HepG2 (cell line): Measurements from ENCODE around the gene IFIT1. TPM values are rescaled to one million over a fixed set of nuclear protein-coding genes. Genes with fewer than 3 reads are reported as not detected.

Experiments
- ARID2 ChIP-seq: sonication (generic); formaldehyde crosslinking; IDR thresholded peaks from 2 replicates; pipeline ENCODE4 v1.8.1; 2022; ENCODE audit warnings: mild to moderate bottlenecking, missing genetic modification reagents, borderline replicate concordance
- RBM39 ChIP-seq: fragments of 200-400 bp; formaldehyde crosslinking; IDR thresholded peaks from one replicate; pipeline ENCODE4 v1.6.1; 2018; ENCODE audit warnings: antibody characterized with exemption, mild to moderate bottlenecking, low read depth, low read length; ENCODE audit not compliant: poor library complexity, severe bottlenecking
- TMF1 ChIP-seq: sonication (generic); formaldehyde crosslinking; IDR thresholded peaks from 2 replicates; pipeline ENCODE4 v1.8.1; 2022; ENCODE audit warnings: low read depth, missing genetic modification reagents
- ZFAT ChIP-seq: sonication (generic); formaldehyde crosslinking; conservative IDR thresholded peaks from 2 replicates; pipeline ENCODE4 v1.8.1; 2023; ENCODE audit warnings: missing genetic modification reagents, inconsistent platforms
- ZNF343 ChIP-seq: sonication (generic); formaldehyde crosslinking; IDR thresholded peaks from 2 replicates; pipeline ENCODE4 v1.4.0; 2020; ENCODE audit warnings: mild to moderate bottlenecking, missing genetic modification reagents
- ZNF484 ChIP-seq: sonication (generic); formaldehyde crosslinking; IDR thresholded peaks from 2 replicates; pipeline ENCODE4 v1.5.1; 2020; ENCODE audit warnings: mild to moderate bottlenecking, low read depth, missing genetic modification reagents, borderline replicate concordance
- polyA plus RNA-seq, 8 experiments: library from polyadenylated mRNA; depleted of rRNA in 3 of 8; stranded (reverse) in 7 of 8; unstranded in 1 of 8; fragments of >200 nt; fragmentation: Illumina TruSeq in 4 of 8; extraction: Trizol in 4 of 8; gene quantifications; 2 replicates each; pipeline versions ENCODE4 v1.2.1 to v1.2.3, GENCODE V29; 2011 to 2016; ENCODE audit warnings: low read depth in 4 of 8, missing spikeins in 1 of 8, mixed read lengths in 1 of 8; ENCODE audit not compliant: insufficient read depth in 1 of 8
- total RNA-seq, 5 experiments: library from RNA; depleted of rRNA; stranded (reverse); fragments of >200 nt; fragmentation: Illumina TruSeq; extraction: Trizol; gene quantifications; 2 replicates each; pipeline ENCODE4 v1.2.3, GENCODE V29; 2016; ENCODE audit warnings: low read depth in 1 of 5
- TF ChIP-seq, protein P1 (sequence below): sonication (generic); formaldehyde crosslinking; IDR thresholded peaks from 2 replicates; pipeline ENCODE4 v1.4.0; 2020; ENCODE audit warnings: mild to moderate bottlenecking, missing genetic modification reagents
- TF ChIP-seq, protein P2 (sequence below): sonication (generic); formaldehyde crosslinking; IDR thresholded peaks from 2 replicates; pipeline ENCODE4 v1.5.1; 2020; ENCODE audit warnings: mild to moderate bottlenecking, moderate library complexity, missing genetic modification reagents
- TF ChIP-seq, protein P3 (sequence below): sonication (generic); formaldehyde crosslinking; IDR thresholded peaks from 2 replicates; pipeline ENCODE4 v1.4.0; 2020; ENCODE audit warnings: mild to moderate bottlenecking, missing genetic modification reagents, borderline replicate concordance
- TF ChIP-seq, protein P4 (sequence below), 2 experiments: sonication (generic) in 1 of 2; formaldehyde crosslinking in 1 of 2; IDR thresholded peaks; 2 replicates each; pipeline versions ENCODE4 v1.4.0 to v1.6.1; 2016 to 2020; ENCODE audit warnings: borderline replicate concordance in 1 of 2, low read depth in 1 of 2, mild to moderate bottlenecking in 1 of 2, missing genetic modification reagents in 1 of 2

Gene IFIT1
- total and polyA plus RNA-seq, 2 of the 13 experiments (the other 11 are each of a cell fraction or from before 2014, with no cell fraction given): 1.5 to 5.5 TPM

DNA sequence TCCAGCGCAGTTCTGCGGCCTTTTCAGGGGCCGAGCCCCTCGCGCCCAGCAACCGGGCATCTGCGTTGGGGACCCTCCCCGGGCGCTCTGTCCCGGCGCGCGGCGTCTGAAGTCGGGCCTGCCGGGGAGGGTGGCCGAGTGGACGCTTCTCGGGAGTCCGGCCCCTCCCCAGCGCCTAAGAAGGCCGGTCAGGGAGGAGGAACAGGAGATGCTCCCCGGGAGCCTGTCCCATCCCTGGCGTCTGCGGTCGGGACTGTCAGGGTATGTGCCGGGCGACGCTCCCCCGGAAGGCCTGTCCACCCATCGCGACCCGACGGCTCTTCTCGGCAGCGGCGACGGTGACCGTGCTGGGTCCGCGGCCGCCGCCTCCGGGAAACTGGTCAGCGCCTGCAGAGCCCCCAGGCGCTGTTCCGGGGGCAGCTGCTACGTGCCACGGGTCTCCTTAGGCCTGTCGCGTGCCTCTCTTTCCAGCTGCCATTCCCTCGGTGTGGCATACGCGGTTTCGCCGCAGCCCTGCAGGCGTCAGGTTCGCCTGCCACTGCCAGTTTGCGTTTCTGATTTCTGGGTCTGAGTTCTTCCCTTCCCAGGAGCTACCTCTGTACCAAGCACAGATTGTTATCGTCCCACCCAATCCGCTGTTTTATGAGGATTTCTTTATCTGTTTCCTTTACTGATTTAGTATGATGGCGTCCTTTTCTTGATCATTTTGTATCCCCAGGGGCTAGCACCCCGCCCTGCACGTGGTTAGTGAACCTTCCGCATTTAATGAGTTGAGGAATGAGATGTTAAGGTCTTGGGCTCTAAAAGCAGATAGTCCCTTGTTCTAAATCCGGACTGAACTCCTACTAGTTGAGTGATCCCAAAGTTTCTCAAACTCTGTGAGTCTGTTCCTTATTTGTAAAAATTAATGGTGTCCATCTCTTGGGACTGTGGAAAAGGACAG, 22.7 kb downstream of the IFIT1 start (continued):
- TF ChIP-seq, protein P1, sequence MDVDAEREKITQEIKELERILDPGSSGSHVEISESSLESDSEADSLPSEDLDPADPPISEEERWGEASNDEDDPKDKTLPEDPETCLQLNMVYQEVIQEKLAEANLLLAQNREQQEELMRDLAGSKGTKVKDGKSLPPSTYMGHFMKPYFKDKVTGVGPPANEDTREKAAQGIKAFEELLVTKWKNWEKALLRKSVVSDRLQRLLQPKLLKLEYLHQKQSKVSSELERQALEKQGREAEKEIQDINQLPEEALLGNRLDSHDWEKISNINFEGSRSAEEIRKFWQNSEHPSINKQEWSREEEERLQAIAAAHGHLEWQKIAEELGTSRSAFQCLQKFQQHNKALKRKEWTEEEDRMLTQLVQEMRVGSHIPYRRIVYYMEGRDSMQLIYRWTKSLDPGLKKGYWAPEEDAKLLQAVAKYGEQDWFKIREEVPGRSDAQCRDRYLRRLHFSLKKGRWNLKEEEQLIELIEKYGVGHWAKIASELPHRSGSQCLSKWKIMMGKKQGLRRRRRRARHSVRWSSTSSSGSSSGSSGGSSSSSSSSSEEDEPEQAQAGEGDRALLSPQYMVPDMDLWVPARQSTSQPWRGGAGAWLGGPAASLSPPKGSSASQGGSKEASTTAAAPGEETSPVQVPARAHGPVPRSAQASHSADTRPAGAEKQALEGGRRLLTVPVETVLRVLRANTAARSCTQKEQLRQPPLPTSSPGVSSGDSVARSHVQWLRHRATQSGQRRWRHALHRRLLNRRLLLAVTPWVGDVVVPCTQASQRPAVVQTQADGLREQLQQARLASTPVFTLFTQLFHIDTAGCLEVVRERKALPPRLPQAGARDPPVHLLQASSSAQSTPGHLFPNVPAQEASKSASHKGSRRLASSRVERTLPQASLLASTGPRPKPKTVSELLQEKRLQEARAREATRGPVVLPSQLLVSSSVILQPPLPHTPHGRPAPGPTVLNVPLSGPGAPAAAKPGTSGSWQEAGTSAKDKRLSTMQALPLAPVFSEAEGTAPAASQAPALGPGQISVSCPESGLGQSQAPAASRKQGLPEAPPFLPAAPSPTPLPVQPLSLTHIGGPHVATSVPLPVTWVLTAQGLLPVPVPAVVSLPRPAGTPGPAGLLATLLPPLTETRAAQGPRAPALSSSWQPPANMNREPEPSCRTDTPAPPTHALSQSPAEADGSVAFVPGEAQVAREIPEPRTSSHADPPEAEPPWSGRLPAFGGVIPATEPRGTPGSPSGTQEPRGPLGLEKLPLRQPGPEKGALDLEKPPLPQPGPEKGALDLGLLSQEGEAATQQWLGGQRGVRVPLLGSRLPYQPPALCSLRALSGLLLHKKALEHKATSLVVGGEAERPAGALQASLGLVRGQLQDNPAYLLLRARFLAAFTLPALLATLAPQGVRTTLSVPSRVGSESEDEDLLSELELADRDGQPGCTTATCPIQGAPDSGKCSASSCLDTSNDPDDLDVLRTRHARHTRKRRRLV (CRISPR knock-in tag): no peak
- TF ChIP-seq, protein P2, sequence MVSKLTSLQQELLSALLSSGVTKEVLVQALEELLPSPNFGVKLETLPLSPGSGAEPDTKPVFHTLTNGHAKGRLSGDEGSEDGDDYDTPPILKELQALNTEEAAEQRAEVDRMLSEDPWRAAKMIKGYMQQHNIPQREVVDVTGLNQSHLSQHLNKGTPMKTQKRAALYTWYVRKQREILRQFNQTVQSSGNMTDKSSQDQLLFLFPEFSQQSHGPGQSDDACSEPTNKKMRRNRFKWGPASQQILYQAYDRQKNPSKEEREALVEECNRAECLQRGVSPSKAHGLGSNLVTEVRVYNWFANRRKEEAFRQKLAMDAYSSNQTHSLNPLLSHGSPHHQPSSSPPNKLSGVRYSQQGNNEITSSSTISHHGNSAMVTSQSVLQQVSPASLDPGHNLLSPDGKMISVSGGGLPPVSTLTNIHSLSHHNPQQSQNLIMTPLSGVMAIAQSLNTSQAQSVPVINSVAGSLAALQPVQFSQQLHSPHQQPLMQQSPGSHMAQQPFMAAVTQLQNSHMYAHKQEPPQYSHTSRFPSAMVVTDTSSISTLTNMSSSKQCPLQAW: no peak
- no peak for TF ChIP-seq ZNF343 (CRISPR knock-in tag)
- peak; percentile 31 for TF ChIP-seq ZFAT
- TF ChIP-seq TMF1 (CRISPR knock-in tag): no peak; the same call in 1 of the 2 replicates
- TF ChIP-seq, protein P3, sequence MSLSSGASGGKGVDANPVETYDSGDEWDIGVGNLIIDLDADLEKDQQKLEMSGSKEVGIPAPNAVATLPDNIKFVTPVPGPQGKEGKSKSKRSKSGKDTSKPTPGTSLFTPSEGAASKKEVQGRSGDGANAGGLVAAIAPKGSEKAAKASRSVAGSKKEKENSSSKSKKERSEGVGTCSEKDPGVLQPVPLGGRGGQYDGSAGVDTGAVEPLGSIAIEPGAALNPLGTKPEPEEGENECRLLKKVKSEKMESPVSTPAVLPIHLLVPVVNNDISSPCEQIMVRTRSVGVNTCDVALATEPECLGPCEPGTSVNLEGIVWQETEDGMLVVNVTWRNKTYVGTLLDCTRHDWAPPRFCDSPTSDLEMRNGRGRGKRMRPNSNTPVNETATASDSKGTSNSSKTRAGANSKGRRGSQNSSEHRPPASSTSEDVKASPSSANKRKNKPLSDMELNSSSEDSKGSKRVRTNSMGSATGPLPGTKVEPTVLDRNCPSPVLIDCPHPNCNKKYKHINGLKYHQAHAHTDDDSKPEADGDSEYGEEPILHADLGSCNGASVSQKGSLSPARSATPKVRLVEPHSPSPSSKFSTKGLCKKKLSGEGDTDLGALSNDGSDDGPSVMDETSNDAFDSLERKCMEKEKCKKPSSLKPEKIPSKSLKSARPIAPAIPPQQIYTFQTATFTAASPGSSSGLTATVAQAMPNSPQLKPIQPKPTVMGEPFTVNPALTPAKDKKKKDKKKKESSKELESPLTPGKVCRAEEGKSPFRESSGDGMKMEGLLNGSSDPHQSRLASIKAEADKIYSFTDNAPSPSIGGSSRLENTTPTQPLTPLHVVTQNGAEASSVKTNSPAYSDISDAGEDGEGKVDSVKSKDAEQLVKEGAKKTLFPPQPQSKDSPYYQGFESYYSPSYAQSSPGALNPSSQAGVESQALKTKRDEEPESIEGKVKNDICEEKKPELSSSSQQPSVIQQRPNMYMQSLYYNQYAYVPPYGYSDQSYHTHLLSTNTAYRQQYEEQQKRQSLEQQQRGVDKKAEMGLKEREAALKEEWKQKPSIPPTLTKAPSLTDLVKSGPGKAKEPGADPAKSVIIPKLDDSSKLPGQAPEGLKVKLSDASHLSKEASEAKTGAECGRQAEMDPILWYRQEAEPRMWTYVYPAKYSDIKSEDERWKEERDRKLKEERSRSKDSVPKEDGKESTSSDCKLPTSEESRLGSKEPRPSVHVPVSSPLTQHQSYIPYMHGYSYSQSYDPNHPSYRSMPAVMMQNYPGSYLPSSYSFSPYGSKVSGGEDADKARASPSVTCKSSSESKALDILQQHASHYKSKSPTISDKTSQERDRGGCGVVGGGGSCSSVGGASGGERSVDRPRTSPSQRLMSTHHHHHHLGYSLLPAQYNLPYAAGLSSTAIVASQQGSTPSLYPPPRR (CRISPR knock-in tag): no peak
- TF ChIP-seq ARID2 (CRISPR knock-in tag): peak; percentile 86
- TF ChIP-seq, protein P4, sequence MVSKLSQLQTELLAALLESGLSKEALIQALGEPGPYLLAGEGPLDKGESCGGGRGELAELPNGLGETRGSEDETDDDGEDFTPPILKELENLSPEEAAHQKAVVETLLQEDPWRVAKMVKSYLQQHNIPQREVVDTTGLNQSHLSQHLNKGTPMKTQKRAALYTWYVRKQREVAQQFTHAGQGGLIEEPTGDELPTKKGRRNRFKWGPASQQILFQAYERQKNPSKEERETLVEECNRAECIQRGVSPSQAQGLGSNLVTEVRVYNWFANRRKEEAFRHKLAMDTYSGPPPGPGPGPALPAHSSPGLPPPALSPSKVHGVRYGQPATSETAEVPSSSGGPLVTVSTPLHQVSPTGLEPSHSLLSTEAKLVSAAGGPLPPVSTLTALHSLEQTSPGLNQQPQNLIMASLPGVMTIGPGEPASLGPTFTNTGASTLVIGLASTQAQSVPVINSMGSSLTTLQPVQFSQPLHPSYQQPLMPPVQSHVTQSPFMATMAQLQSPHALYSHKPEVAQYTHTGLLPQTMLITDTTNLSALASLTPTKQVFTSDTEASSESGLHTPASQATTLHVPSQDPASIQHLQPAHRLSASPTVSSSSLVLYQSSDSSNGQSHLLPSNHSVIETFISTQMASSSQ (IDR thresholded peaks at IDR 0.05; ENCODE audit: low read depth): no peak
- TF ChIP-seq, protein P4 (CRISPR knock-in tag; IDR thresholded peaks at IDR 0.05; ENCODE audit: borderline replicate concordance): no peak
- TF ChIP-seq RBM39: no peak
- no peak for TF ChIP-seq ZNF484
